H9 (cell line): ENCODE data around the gene SSX2IP. TPM values are rescaled to one million over a fixed set of nuclear protein-coding genes. Genes with fewer than 3 reads are reported as not detected.

Experiments used
- DNase-seq: peaks from one replicate; pipeline ENCODE4 v3.0.0-alpha.2; 2017
- H2AFZ ChIP-seq: one replicate; pipeline ENCODE4 v1.6.1; 2013; ENCODE audit warnings: mild to moderate bottlenecking, low read length, control low read depth, moderate library complexity
- H2AK5ac ChIP-seq: 2 replicates; pipeline ENCODE4 v1.6.1; 2013; ENCODE audit warnings: low read length, control low read depth, mixed read lengths; ENCODE audit not compliant: insufficient read length
- H2BK120ac ChIP-seq: one replicate; pipeline ENCODE4 v1.6.1; 2013; ENCODE audit warnings: low read depth, mild to moderate bottlenecking, low read length, control low read depth, inconsistent platforms; ENCODE audit not compliant: poor library complexity, severe bottlenecking
- H2BK12ac ChIP-seq: 2 replicates; pipeline ENCODE4 v1.6.1; 2013; ENCODE audit warnings: low read length, control low read depth, mixed read lengths, low read depth; ENCODE audit not compliant: insufficient read length
- H2BK15ac ChIP-seq: 2 replicates; pipeline ENCODE4 v1.6.1; 2013; ENCODE audit warnings: low read depth, low read length, control low read depth
- H2BK20ac ChIP-seq: one replicate; pipeline ENCODE4 v1.6.1; 2013; ENCODE audit warnings: low read depth, mild to moderate bottlenecking, low read length, control low read depth, inconsistent platforms; ENCODE audit not compliant: poor library complexity, severe bottlenecking
- H2BK5ac ChIP-seq: 2 replicates; pipeline ENCODE4 v1.6.1; 2013; ENCODE audit warnings: low read length, control low read depth, mixed read lengths; ENCODE audit not compliant: insufficient read length
- H3K14ac ChIP-seq: 2 replicates; pipeline ENCODE4 v1.6.1; 2013; ENCODE audit warnings: low read length, control low read depth; ENCODE audit not compliant: insufficient read depth
- H3K18ac ChIP-seq: 2 replicates; pipeline ENCODE4 v1.6.1; 2013; ENCODE audit warnings: low read depth, mild to moderate bottlenecking, mixed read lengths, low read length, control low read depth; ENCODE audit not compliant: insufficient read length
- H3K23ac ChIP-seq: 2 replicates; pipeline ENCODE4 v1.6.1; 2013; ENCODE audit warnings: low read length, control low read depth, mixed read lengths, low read depth; ENCODE audit not compliant: insufficient read length
- H3K23me2 ChIP-seq: 2 replicates; pipeline ENCODE4 v1.6.1; 2013; ENCODE audit warnings: low read depth, mild to moderate bottlenecking, mixed read lengths, low read length, control low read depth; ENCODE audit not compliant: insufficient read length, poor library complexity, severe bottlenecking
- H3K27ac ChIP-seq: 2 replicates; pipeline ENCODE4 v1.5.1; 2013; ENCODE audit warnings: low read length, control low read depth, mixed read lengths, low read depth; ENCODE audit not compliant: insufficient read length
- H3K27me3 ChIP-seq: 2 replicates; pipeline ENCODE4 v1.6.1; 2013; ENCODE audit warnings: low read length, control low read depth, inconsistent platforms; ENCODE audit not compliant: insufficient read depth
- H3K4ac ChIP-seq: 2 replicates; pipeline ENCODE4 v1.6.1; 2013; ENCODE audit warnings: low read depth, mild to moderate bottlenecking, control low read depth, inconsistent platforms, low read length, moderate library complexity
- H3K4me1 ChIP-seq: 2 replicates; pipeline ENCODE4 v1.6.1; 2013; ENCODE audit warnings: low read length, control low read depth, inconsistent platforms; ENCODE audit not compliant: insufficient read depth
- H3K4me2 ChIP-seq: 2 replicates; pipeline ENCODE4 v1.6.1; 2013; ENCODE audit warnings: low read length, control low read depth, mixed read lengths; ENCODE audit not compliant: insufficient read length, insufficient read depth
- H3K56ac ChIP-seq: 2 replicates; pipeline ENCODE4 v1.6.1; 2013; ENCODE audit warnings: low read depth, mild to moderate bottlenecking, mixed read lengths, low read length, control low read depth; ENCODE audit not compliant: insufficient read length
- H3K79me1 ChIP-seq: 2 replicates; pipeline ENCODE4 v1.6.1; 2013; ENCODE audit warnings: low read depth, mild to moderate bottlenecking, moderate library complexity, low read length, control low read depth, inconsistent platforms; ENCODE audit not compliant: insufficient read depth, poor library complexity, severe bottlenecking
- H3K79me2 ChIP-seq: 2 replicates; pipeline ENCODE4 v1.6.1; 2013; ENCODE audit warnings: low read length, control low read depth, inconsistent platforms; ENCODE audit not compliant: insufficient read depth
- H3K9ac ChIP-seq: 2 replicates; pipeline ENCODE4 v1.6.1; 2013; ENCODE audit warnings: low read length, control low read depth, mixed read lengths; ENCODE audit not compliant: insufficient read length; ENCODE audit errors: extremely low read depth
- H3K9me3 ChIP-seq: one replicate; pipeline ENCODE4 v1.6.1; 2013; ENCODE audit warnings: low read depth, low read length, inconsistent platforms; ENCODE audit not compliant: control insufficient read depth
- H3T11ph ChIP-seq: one replicate; pipeline ENCODE4 v1.6.1; 2013; ENCODE audit warnings: mild to moderate bottlenecking, low read length, control low read depth, inconsistent platforms
- H4K20me1 ChIP-seq: one replicate; pipeline ENCODE4 v1.6.1; 2013; ENCODE audit not compliant: control insufficient read depth, insufficient read length, insufficient read depth
- H4K5ac ChIP-seq: 2 replicates; pipeline ENCODE4 v1.6.1; 2013; ENCODE audit warnings: low read depth, mild to moderate bottlenecking, mixed read lengths, low read length, control low read depth; ENCODE audit not compliant: insufficient read length
- H4K8ac ChIP-seq: replicated peaks from 2 replicates; pipeline ENCODE4 v1.6.1; 2013; ENCODE audit warnings: low read length, control low read depth, mixed read lengths, low read depth; ENCODE audit not compliant: insufficient read length
- H4K91ac ChIP-seq: 2 replicates; pipeline ENCODE4 v1.6.1; 2013; ENCODE audit warnings: low read depth, mild to moderate bottlenecking, moderate library complexity, mixed read lengths, low read length, control low read depth; ENCODE audit not compliant: insufficient read length
- H3K27ac Mint-ChIP-seq, 3 experiments: 2 replicates in 2 of 3; 3 replicates in 1 of 3; pipeline ENCODE4 v1.8.0; 2020 to 2021; ENCODE audit warnings: mixed read lengths in 3 of 3, mild to moderate bottlenecking in 1 of 3, moderate library complexity in 1 of 3
- H3K27me3 Mint-ChIP-seq: 2 replicates; pipeline ENCODE4 v1.8.0; 2021; ENCODE audit warnings: low read depth, mild to moderate bottlenecking, moderate library complexity, mixed read lengths
- H3K36me3 Mint-ChIP-seq, 3 experiments: 2 replicates in 2 of 3; 3 replicates in 1 of 3; pipeline ENCODE4 v1.8.0; 2020 to 2021; ENCODE audit warnings: low read depth in 3 of 3, mixed read lengths in 3 of 3; ENCODE audit not compliant: insufficient read depth in 1 of 3
- H3K4me1 Mint-ChIP-seq, 2 experiments: 2 replicates each; pipeline ENCODE4 v1.8.0; 2020; ENCODE audit warnings: mixed read lengths in 2 of 2
- H3K4me3 Mint-ChIP-seq, 2 experiments: 2 replicates in 1 of 2; 3 replicates in 1 of 2; pipeline ENCODE4 v1.8.0; 2020 to 2021; ENCODE audit warnings: mild to moderate bottlenecking in 2 of 2, mixed read lengths in 2 of 2, moderate library complexity in 1 of 2
- H3K9me3 Mint-ChIP-seq, 2 experiments: 2 replicates in 1 of 2; 3 replicates in 1 of 2; pipeline ENCODE4 v1.8.0; 2020; ENCODE audit warnings: mild to moderate bottlenecking in 2 of 2, mixed read lengths in 2 of 2, moderate library complexity in 1 of 2
- CTCF ChIP-seq: fragments of 200-600 bp; sonication (generic); conservative IDR thresholded peaks from 3 replicates; pipeline ENCODE4 v1.8.0; 2021; ENCODE audit warnings: antibody characterized with exemption, mild to moderate bottlenecking
- WGBS: extraction: QIAGEN DNeasy Blood & Tissue Kit; methylation state at CpG from one replicate; pipeline ENCODE4 v1.1.7; 2013; ENCODE audit warnings: missing lambda C conversion rate, low lambda C conversion rate, mixed read lengths; ENCODE audit not compliant: insufficient read length; ENCODE audit errors: extremely low coverage; 5-methylcytosine and 5-hydroxymethylcytosine counted together
- total RNA-seq: library from RNA; stranded (reverse); gene quantifications from 2 replicates; pipeline ENCODE4 v1.2.1, GENCODE V29; 2021

Gene SSX2IP
- total RNA-seq, 1 experiment from 2014 or later: 19.6 TPM

- no peak overlapping the region for H3K18ac ChIP-seq
- Mint-ChIP-seq H3K27ac (no peak overlapping the region), H3K4me3 (no peak overlapping the region), H3K9me3 (peaks cover under 1 to 4% of the 10 kb centered on the region in 2 experiments; a peak in 4 of 5 replicates), H3K27me3 (peaks cover 2% of the 10 kb centered on the region), H3K4me1 (peaks cover 15 to 17% of the 10 kb centered on the region in 2 experiments), H3K36me3 (peaks cover 0 to 3% (median 1%) of the 10 kb centered on the region in 3 experiments; a peak in 2 of 7 replicates)
- no peaks in the 10 kb centered on the region for H4K20me1 ChIP-seq
- H3T11ph ChIP-seq: no peak overlapping the region
- H3K9ac ChIP-seq: no peak overlapping the region
- no peak overlapping the region for H3K23ac ChIP-seq
- no peak overlapping the region for H3K56ac ChIP-seq
- no peak overlapping the region for H4K8ac ChIP-seq
- H4K91ac ChIP-seq: no peak overlapping the region
- no peak for TF ChIP-seq CTCF
- H3K4me1 ChIP-seq: no peaks in the 10 kb centered on the region
- WGBS: no CpG with 5 or more reads among the region's 5 CpGs
- no peak overlapping the region for H2BK15ac ChIP-seq
- H3K27me3 ChIP-seq: no peaks in the 10 kb centered on the region; the same call in 1 of the 2 replicates
- H2BK12ac ChIP-seq: no peak overlapping the region
- no peaks in the 10 kb centered on the region for H3K79me1 ChIP-seq
- H2BK120ac ChIP-seq: no peak overlapping the region
- no peak overlapping the region for H2BK5ac ChIP-seq
- no peak overlapping the region for H3K14ac ChIP-seq
- H2BK20ac ChIP-seq: no peak overlapping the region
- no peaks in the 10 kb centered on the region for H3K9me3 ChIP-seq
- no peak overlapping the region for H2AFZ ChIP-seq
- no peak overlapping the region for H3K4ac ChIP-seq
- H3K4me2 ChIP-seq: no peak overlapping the region
- no peak overlapping the region for H4K5ac ChIP-seq
- no peak overlapping the region for H3K27ac ChIP-seq
- H3K79me2 ChIP-seq: no peaks in the 10 kb centered on the region
- no peaks in the 10 kb centered on the region for H3K23me2 ChIP-seq
- DNase-seq: no peak
- no peak overlapping the region for H2AK5ac ChIP-seq
These were observed 91.2 kb downstream of the SSX2IP start for GRCh38 chr1:84598846-84599741.
